GM21717 (cell line): Measurements from ENCODE around the gene S1PR5.

Experiments used
- ATAC-seq: cut with Tn5 transposase; IDR thresholded peaks from one replicate; pipeline ENCODE4 v1.9.1; 2021; ENCODE audit warnings: mild to moderate bottlenecking, moderate library complexity; ENCODE audit not compliant: unreplicated experiment

Gene S1PR5

GRCh38 chr19:10473192-10473591 is 44.1 kb downstream of the S1PR5 start:
- ATAC-seq: no peak

DNA sequence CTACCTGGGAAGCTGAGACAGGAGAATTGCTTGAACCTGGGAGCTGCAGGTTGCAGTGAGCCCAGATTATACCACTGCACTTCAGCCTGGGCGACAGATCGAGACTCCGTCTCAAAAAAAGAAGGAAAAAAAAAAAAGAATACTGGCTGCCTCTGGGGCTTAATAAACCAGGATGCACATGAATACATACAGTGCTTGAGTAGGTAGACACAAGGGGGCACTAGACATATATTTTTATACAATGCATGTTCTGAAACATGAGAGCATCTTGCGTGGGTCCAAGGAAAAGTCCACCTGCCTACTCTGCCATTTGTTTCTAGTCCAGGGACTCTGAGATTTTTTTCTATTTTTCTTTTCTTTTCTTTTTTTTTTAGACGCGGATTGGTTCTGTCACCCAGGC is 45.3 kb downstream of the S1PR5 start:
- no peak for ATAC-seq

GRCh38 chr19:10468133-10468532 is 49.1 kb downstream of the S1PR5 start:
- no peak for ATAC-seq

- no peak for ATAC-seq
Observed at GRCh38 chr19:10467104-10467706, 50.0 kb downstream of the S1PR5 start.

- no peak for ATAC-seq
Observed at GRCh38 chr19:10464456-10464855, 52.8 kb downstream of the S1PR5 start.
